HTERT RPE-1 (cell line): ENCODE measurements around the gene HIPK3.
"Not testable (repeated sequence)": the region's sequence is repeated elsewhere in the genome, so short reads cannot be mapped to it uniquely, and the experiment has no call there.

Source experiments
- in situ Hi-C: fragments of 300-500 bp; cut with MboI; formaldehyde crosslinking; loops from 4 replicates; pipeline ENCODE4 v1.14.3; 2020; ENCODE audit warnings: low sequenced_read_pairs

Gene HIPK3

DNA sequence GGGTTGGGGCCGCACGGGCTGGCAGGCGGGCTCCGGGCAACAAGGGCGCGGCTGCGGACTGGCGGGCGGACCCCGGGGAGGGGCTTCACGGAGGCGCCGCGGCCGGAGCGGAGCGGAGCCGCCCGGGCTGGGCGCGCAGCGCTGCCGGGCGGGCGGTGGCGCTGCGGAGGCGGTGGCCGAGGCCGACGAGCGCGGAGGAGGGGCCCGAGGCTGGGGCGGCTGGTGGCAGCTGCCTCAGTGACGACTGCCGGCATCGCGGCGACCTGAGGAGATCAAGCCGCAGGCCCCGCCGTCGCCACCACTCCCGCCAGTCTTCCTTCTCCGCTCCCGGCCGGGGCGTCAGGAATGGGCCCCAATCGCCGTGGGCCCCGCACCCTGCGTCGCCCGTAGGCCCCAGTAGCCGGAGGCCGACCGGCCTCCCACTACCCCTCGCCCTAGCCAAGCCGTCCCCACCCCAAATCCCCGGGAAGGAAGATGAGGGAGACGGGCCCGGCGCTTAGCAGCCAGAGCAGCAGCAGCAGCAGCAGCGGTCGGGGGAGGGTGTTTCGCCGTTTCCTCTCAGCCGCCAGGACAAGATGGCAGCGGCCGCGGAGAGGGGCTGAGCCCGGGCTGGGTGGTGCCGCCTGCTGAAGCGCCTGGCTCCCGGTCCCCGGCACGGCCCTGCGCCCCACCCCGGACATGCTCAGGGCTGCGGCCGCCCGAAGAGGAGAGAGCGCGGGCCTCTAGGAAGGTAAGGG is at the start of gene HIPK3:
TSS of gene HIPK3 (plus strand) at position 222 of the 737 bp plus-strand sequence.
- in situ Hi-C loops = no loop called here

DNA sequence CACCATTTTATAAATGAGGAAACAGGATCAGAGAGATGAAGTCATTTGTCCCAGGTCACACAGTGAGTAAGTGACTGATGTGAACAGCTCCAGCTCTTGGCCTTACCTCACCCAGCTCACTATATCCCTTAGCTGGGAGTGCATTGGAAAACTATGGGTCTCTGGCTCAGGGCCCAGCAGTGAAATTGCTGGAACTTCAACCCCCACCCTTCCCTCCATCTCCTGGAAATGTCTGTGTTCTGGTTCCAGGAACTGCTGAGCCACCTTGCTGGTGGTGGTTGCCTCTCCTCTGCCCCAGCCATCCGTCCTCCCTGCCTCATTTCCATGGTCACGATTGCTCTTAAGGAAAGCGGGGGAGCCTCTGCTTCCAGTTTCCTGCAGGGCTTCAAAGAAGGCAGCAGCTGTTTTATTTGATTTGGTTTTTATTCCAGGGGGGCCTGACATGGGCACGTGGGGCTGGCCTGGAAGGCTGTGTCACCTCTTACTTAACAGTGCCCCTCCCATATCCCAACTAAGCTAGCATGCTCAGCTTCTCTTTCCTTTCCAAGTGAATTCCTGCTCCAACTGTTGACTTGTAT is 49.7 kb upstream of the HIPK3 start:
- in situ Hi-C loops = no loop called here

DNA sequence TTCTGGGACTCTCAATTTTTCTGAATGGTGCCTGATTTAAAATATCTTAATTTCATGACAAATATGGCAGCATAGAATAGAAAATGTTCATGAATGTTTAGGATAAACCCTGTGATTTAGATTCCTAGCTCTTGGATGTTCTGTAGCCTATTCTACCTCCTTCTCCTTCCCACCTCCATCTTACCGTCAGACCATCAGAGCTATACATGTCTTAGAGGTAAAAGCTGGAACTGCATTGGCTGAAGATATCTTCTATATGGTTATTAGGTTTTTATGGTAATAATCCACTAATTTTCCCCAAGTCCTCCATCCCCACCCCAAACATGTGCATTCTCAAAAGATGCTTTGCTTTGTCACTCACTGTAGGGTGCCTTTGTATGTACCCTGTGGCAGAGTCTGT is 49.0 kb upstream of the HIPK3 start:
- in situ Hi-C loops = no loop called here

DNA sequence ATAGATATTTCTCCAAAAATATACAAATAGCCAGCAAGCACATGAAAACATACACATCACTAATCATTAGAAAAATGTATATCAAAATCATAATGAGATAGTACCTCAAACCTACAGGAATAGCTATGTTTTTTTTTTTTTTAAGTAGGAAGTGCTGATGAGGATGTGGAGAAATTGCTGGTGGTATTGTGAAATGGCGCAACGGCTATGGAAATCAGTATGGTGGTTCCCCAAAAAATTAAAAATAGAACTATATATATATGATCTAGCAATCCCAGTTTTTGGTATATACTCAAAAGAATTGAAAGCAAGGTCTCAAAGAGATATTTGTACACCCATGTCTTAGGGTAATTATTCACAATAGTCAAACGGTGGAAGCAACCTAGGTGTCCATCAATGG is 46.0 kb upstream of the HIPK3 start:
- in situ Hi-C loops = no loop called here

DNA sequence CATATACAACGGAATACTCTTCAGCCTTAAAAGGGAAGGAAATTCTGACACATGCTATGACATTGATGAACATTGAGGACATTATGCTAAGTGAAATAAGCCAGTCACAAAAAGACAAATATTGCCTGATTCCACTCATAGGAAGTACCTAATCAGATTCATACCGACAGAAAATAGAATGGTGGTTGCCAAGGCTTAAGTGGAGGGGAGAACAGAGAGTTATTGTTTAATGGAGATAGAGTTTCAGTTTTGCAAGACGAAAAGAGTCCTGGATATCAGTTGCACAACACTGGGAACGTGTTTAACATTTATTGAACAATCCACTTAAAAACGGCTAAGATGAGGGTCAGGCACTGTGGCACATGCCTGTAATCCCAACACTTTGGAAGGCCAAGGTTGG is 45.6 kb upstream of the HIPK3 start:
- in situ Hi-C loops = no loop called here

DNA sequence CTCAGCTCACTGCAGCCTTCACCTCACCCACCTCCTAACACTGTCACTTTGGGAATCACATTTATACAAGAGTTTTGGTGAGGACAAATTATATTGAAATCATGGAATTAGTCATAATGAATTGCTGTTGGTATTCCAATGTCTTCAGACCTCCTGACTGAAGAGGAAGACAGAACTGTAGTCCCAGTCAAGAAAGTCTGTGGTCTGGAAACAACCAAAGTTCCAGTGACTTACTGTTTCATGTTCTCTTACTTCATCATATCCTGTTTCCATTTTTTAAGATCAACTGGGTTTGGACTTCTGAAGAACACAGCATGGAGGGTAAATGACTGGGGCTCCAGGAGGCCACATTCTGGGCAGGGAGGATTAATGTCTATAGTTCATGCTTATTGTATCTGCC is 43.0 kb upstream of the HIPK3 start:
- in situ Hi-C loops = no loop called here

DNA sequence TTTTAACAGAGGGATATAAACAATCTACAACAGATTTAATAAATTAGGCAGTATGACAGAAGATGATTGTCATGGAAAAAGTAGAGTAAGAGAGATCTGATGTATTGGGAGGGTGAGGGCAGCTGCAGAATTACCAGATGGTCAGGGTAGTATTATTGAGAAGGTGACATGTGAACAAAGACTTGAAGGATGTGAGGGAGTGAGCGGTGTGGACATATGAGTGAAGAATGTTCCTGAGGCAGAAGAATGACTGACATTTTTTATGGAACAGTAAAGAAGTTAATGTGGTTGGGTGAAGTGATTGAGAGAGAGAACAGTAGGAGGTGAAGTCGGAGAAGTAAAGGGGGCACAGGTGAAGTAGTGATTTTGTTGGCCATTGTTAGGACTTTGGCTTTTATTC is 42.4 kb upstream of the HIPK3 start:
- in situ Hi-C loops = no loop called here

DNA sequence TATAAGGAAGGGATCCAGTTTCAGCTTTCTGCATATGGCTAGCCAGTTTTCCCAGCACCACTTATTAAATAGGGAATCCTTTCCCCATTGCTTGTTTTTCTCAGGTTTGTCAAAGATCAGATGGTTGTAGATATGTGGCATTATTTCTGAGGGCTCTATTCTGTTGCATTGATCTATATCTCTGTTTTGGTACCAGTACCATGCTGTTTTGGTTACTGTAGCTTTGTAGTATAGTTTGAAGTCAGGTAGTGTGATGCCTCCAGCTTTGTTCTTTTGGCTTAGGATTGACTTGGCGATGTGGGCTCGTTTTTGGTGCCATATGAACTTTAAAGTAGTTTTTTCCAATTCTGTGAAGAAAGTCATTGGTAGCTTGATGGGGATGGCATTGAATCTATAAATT is 40.5 kb upstream of the HIPK3 start:
- in situ Hi-C loops = not testable (repeated sequence)

DNA sequence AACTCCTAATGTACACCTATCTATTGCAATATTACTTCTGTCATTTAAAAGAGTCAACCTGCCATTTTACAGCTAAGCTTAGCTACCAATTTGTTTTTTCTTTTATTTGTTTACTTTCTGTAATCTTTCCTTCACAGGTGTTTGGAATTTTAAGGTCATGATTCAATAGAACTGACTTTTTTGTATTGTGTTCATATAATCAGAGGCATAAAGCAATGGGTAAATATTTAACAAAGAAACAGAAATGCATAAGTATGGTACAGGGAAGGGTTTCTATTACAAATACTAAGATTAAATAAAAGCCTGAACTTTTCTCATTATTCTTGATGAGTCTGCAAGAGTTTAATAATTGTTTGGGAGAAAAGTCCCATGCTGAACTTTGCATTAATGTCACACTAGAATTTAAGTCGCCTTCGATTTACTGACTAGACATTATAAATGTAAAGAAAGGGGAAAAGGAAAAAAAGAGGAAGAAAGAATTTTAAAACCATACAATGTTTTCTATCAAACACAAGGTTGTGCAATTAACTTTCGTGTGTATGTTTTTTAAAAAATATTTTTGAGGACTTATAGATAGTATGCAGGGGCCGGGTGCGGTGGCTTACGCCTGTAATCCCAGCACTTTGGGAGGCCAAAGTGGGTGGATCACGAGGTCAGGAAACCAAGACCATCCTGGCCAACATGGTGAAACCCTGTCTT is 35.0 kb upstream of the HIPK3 start:
- in situ Hi-C loops = no loop called here

DNA sequence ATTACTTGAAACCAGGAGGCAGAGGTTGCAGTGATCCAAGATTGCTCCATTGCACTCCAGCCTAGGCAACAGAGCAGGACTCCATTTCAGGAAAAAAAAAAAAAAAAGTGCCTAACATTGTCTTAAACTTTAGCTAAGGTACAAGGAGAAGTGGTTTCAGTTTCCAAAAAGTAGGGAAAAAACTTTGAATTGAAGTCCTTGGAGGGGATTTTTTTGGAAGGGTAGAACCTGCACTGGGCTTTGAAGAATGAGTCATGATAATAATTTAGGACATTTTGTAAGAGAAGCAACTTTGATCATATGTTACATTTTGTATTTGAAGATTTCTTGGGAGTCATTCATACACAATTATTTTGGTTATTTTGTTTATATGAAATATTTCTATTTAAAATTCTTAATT is 31.8 kb upstream of the HIPK3 start:
- in situ Hi-C loops = no loop called here

DNA sequence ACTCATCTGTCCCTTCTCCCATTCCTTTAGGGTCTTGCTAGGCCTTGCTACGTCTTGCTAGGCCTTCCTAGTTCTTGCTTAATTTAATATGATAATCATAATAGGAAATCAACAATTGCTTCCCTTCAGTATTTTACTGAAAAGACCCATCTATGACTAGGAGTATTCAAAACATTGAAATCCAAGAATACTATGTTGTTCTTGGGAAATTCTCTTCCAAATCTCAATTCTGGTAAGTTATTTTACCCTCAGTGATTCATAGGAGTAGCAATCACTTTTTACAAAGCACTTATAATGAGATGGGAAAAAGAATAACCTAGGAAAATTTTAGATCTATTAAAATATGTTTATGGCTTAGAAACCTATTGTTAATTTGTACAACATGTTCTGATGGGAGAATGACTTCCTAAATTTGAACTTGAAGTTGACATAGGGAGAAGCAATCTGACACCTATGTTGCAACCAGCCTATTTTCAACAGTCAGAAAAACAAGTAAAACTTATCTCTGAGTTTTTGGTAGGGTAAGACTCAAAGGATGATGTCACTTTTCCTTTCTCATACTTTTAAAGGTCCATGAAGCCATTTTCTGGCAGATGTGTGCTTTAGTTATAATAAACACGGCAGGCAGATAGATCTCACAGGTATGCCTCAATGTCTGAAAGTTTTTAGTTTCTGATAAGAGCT is 29.5 kb upstream of the HIPK3 start:
- in situ Hi-C loops = no loop called here

DNA sequence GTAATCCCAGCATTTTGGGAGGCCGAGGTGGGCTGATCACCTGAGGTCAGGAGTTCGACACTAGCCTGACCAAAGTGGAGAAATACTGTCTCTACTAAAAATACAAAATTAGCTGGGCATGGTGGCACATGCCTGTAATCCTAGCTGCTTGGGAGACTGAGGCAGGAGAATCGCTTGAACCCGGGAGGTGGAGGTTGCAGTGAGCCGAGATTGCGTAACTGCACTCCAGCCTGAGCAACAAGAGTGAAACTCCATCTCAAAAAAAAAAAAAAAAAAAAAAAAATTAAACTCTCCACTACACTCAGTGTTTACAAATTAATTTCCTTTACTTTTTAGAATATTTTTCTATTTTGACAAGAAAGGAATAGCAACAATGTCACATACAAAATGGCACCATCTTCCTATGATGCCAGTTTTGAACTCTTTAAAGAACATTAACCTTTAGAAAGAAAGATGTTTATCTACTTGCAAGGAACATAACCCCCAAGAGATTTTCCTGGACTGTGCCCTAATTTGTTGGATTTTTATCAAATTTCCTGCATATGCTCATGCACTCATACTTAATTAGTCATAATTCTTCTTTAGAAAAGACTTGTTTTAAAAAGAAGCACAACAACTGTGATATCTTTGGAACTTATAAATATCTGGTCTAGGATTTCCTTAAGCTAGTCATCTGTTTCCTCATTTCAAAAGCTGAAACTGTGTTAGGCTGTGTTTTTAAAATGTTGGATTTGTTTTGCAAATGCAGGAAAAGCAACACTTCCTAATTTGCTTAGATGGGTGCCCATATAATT is 22.6 kb upstream of the HIPK3 start:
- in situ Hi-C loops = no loop called here

DNA sequence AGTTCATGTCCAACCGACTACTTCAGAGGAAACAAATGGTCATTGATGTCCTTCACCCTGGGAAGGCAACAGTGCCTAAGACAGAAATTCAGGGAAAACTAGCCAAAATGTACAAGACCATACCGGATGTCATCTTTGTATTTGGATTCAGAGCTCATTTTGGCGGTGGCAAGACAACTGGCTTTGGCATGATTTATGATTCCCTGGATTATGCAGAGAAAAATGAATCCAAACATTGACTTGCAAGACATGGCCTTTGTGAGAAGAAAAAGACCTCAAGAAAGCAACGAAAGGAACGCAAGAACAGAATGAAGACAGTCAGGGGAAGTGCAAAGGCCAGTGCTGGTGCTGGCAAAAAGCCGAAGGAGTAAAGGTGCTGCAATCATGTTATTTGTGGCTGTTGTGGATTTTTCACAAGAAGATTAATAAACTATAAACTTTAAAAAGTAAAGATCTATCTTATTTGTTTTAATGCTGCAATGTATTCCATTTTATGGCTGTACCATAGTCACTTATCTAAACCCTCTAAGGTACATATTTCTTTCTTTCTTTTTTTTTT is 20.1 kb upstream of the HIPK3 start:
- in situ Hi-C loops = no loop called here

DNA sequence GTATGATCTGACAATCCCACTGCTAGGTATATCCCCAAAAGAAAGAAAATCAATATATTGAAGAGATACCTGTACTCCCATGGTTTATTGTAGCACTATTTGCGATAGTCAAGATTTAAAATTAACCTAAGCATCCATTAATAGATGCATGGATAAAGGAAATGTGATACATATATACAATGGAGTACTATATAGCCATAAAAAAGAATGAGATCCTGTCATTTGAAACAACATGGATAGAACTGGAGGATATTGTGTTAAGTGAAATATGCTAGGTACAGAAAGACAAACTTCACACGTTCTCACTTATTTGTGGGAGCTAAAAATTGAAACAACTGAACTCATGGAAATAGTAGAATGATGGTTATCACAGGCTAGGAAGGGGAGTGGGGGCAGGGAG is 14.6 kb upstream of the HIPK3 start:
- in situ Hi-C loops = no loop called here

DNA sequence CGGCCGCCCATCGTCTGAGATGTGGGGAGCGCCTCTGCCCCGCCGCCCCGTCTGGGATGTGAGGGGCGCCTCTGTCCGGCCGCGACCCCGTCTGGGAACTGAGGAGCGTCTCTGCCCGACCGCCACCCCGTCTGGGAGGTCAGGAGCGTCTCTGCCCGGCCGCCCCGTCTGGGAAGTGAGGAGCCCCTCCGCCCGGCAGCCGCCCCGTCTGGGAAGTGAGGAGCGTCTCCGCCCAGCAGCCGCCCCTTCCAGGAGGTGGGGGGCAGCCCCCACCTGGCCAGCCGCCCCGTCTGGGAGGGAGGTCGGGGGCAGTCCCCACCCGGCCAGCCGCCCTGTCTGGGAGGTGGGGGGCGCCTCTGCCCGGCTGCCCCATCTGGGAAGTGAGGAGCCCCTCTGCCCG is 13.5 kb upstream of the HIPK3 start:
- in situ Hi-C loops = not testable (repeated sequence)

DNA sequence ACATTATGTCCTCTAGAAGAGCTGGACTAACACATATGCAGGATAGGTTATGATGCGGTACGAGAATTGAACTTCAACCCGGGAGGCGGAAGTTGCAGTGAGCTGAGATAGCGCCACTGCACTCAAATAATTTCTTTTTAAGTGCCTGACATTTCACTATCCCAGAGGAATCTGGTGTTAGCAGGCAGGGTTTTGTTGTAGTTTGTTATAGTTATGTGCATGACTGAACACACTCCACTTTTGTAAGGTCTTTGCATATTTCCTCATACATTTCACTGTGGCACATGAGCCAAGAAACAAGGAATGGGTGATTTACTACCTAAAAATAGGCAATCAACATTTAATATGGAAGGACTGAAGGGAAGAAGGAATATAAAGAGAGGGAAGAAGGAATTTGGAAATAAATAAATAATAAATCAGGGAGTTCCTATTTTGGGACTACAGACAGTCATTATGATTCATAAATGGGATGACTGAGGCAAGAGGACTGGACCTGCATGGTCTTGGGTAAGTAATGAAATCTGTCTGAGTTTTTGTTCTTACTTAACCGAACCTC is 8.7 kb upstream of the HIPK3 start:
- in situ Hi-C loops = no loop called here

DNA sequence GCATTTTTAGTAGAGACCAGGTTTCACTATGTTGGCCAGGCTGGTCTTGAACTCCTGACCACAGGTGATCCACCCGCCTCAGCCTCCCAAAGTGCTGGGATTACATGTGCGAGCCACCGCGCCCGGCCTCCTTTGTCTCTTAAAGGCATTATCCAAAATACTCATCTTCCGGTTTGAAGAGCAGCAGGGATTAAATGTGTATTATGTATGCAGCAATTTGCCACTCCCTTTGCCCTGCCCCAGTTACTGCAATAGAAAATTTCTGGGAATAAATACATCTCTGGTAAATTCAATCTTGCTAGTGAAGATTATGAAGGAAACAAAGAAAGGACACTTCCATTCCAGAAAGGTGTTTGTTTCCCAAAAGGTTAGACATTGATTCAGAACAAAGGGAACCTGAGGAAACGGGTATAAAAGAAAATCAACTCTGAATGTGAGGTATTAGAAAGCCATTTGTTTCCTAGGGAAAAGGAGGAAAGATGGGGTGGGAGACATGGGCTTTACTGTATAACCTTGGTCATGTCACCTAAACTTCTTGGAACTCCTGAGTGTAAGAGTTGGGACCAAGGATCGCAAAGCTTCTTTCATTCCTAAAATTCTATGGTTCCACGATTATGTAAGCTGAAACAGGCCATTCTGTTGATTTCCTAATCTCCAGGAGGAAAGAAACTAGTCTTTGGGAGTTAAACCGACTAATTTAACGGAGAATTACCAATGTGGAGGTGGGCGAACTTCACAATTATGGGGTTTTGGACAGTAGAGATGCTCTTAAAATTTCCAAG is 959 bp upstream of the HIPK3 start:
- in situ Hi-C loops = no loop called here

DNA sequence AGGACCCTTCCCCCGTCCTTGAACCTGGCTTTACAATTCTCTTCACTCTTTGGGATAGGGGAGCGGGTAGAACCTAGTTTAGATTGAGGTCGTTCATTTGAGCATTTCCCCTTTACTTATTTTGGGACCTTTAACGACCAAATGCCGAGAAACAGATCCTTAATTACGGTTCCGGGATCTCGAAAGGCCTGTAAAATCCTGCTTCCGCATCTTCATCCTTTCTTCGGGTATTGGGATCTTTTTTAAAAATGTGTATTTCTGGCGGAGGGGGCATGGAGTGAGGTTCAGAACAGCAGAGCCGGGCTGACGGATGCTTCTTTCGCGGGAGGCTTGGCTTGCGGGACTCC is 395 bp upstream of the HIPK3 start:
- in situ Hi-C loops = no loop called here

DNA sequence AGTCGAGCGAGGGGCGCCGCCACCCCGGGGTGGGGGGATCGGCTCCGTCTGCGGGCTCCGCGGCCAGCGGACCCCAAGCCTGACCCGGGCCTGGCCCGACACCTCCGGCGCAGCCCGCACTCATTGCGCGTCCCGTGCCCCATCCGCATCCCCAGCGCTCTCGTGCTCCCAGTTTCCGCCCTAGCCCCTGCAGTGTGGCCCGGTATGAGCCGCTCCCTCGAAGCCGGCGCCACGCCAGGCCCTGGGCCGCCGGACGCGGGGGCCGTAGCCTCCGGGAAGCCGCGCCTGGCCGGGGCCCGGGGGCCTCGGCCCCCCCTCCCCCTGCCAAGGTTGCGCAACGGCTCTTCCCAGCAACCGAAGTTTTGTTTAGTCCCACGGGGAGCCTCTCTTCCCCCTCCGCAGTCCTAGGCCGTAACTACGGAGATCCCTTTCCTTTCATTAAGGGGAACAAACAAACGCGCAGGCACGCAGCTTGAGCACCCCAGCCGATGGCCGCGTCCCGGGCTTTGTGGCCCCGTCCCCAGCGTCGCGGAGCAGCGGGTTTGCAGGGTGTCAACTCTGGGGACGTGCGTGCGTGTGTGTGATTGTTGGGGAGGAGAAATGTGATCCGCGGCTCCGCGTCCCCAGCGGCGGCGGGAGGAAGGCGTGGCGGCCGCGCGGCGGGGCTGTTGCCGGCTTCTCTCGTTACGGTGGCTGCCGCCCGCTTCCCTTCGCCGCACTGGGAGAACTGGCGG is 883 bp downstream of the HIPK3 start:
- in situ Hi-C loops = no loop called here
